AG09319 (cell line): ENCODE data around the gene CYP1B1.
A peak's percentile ranks its signal among the peaks of the same experiment; 100 is the strongest.

Experiments
- DNase-seq: peaks from one replicate; pipeline ENCODE4 v3.0.0-alpha.2; 2010; ENCODE audit warnings: low read depth; ENCODE audit errors: extremely low read depth
- CTCF ChIP-seq: IDR thresholded peaks from 2 replicates; pipeline ENCODE4 v1.5.1; 2011; ENCODE audit warnings: low read depth, mild to moderate bottlenecking, inconsistent platforms, low read length, moderate library complexity

The CYP1B1 gene

GRCh38 chr2:38057651-38058410, 18.1 kb downstream of the CYP1B1 start:
- no peak for DNase-seq
- no peak for TF ChIP-seq CTCF

DNA sequence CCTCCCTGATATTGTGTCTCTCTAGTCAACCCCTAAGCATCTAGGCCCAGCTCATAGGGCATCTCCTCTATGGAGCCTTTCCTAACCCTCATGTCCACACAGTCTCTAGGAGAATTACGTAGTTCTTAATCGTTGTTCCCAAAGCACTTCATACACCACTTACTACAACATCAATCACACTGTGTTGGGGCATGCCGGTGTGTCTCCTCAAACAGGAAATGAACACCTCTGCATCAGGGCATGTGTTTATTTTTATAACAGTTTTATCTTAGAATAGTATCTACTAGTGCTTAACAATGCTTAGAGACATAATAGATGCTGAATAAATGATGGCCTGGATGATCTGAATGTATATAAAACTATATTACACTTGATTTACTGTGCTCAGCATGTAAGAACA, 19.7 kb downstream of the CYP1B1 start:
- no peak for DNase-seq
- TF ChIP-seq CTCF = no peak

- DNase-seq = no peak
- TF ChIP-seq CTCF = no peak
Measured at GRCh38 chr2:38045811-38046210, 30.1 kb downstream of the CYP1B1 start.

GRCh38 chr2:38039121-38039910, 36.6 kb downstream of the CYP1B1 start:
- no peak for TF ChIP-seq CTCF
- DNase-seq = no peak

GRCh38 chr2:38038682-38039081, 37.3 kb downstream of the CYP1B1 start:
- DNase-seq = no peak

DNA sequence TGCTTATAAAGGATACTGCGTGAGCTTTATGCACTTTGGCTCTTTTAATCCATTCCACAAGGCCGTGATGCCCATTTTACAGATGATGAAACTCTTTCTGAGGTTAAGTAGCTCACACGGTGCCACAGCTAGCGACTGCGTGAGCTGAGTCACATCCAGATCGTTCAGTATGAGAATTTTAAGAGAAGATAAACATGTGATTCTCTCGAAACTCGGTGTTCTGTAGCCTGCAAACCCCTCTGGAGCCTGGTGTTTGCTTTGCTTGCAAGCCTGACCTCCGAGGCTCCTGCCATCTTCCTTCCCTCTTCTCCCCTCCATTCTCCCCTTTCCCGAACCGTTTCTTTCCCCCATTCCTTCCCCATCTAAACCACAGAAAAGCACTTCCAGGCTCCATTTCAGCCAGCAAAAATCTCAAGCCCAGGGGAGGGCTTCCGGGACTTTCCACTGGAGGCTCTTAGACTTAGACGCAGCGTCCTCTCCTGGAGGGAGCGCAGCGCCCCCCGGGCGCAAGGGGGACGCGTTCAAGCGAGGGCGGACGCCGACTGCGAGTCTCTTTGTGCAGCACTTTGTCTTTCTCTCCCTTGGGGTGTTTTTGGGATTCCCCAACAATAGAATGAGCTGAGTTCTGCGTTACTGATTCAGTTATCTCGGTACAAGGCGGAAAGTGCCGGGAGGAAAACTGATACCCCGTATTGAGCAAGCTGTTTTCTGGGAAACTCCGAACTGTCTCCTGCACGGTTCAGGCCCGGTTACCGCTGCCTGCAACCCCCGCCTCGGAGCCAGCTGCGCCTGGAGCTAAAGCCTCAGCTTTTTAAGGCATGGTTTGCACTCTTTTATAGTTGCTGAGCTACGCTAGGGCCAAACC, 38.0 kb downstream of the CYP1B1 start:
- peak; percentile 66 for TF ChIP-seq CTCF
- peak; percentile 65 for DNase-seq

More at GRCh38 chr2:38038682-38039081, 37.3 kb downstream of the CYP1B1 start:
- TF ChIP-seq CTCF = no peak
